ENCODE data around the gene RUNX2. TPM values are rescaled to one million over a fixed set of nuclear protein-coding genes. Genes with fewer than 3 reads are reported as not detected.

The RUNX2 gene
- total and polyA plus RNA-seq, 2 of the 8 experiments (the other 6 are each of a cell fraction or from before 2014, with no cell fraction given) = 0.26 to 1.2 TPM

- Histone ChIP-seq H2BK20ac (ENCODE audit: low read length) (no peak overlapping the region), H3K23me2 (ENCODE audit: low read depth, low read length) (no peaks in the 10 kb centered on the region), H3K14ac (ENCODE audit: insufficient read length) (no peak overlapping the region), H2AFZ (ENCODE audit: low read length) (no peak overlapping the region), H4K20me1 (replicated peaks in 1 of 2; ENCODE audit: control insufficient read depth in 1 of 2, insufficient read depth in 2 of 2, low read length in 2 of 2) (no peaks in the 10 kb centered on the region), H2BK15ac (ENCODE audit: low read length) (no peak overlapping the region), H3K79me1 (ENCODE audit: low read depth, low read length) (no peaks in the 10 kb centered on the region), H3K4me3 (ENCODE audit: extremely low read depth in 1 of 4, insufficient read depth in 2 of 4, low read depth in 3 of 4, low read length in 4 of 4) (no peak overlapping the region), H3K27ac (ENCODE audit: low read depth, low read length) (no peak overlapping the region), H3K9ac (replicated peaks in 1 of 4; ENCODE audit: extremely low read depth in 1 of 4, low read depth in 3 of 4, low read length in 3 of 4) (no peak overlapping the region), H3K4ac (replicated peaks; ENCODE audit: insufficient read length, low read depth, low read length) (no peak overlapping the region), H3K79me2 (ENCODE audit: control insufficient read depth in 1 of 2, insufficient read depth in 2 of 2, low read length in 2 of 2) (0 out of 4 replicates have a peak, but pooled peaks cover 0 to 2% of the 10 kb centered on the region in 2 experiments), H4K91ac (replicated peaks; ENCODE audit: insufficient read length, low read length) (no peak overlapping the region), H3K4me1 (replicated peaks in 1 of 4; ENCODE audit: control insufficient read depth in 3 of 4, insufficient read depth in 4 of 4, low read length in 3 of 4) (no peaks in the 10 kb centered on the region), H3K4me2 (ENCODE audit: insufficient read depth in 1 of 2, low read depth in 2 of 2, low read length in 2 of 2) (no peak overlapping the region), H4K8ac (ENCODE audit: extremely low read depth, insufficient read depth, low read length) (no peak overlapping the region), H3K9me3 (ENCODE audit: insufficient read depth in 2 of 2, low read depth in 1 of 2, low read length in 1 of 2) (peaks cover 10 to 20% of the 10 kb centered on the region in 2 experiments), H3K23ac (ENCODE audit: insufficient read length) (no peak overlapping the region), H3K36me3 (ENCODE audit: control insufficient read depth in 2 of 4, insufficient read depth in 4 of 4, low read length in 3 of 4) (peaks cover 0 to 13% (median 0%) of the 10 kb centered on the region in 4 experiments; a peak in 2 of 8 replicates), H2BK5ac (ENCODE audit: low read depth, low read length) (no peak overlapping the region), H2AK5ac (ENCODE audit: low read depth, low read length) (no peak overlapping the region), H4K5ac (ENCODE audit: insufficient read length, low read depth, low read length) (no peak overlapping the region), H3K27me3 (replicated peaks in 1 of 4; ENCODE audit: control insufficient read depth in 3 of 4, extremely low read depth in 1 of 4, insufficient read depth in 3 of 4, low read length in 3 of 4) (no peaks in the 10 kb centered on the region), H2BK120ac (replicated peaks; ENCODE audit: low read depth, low read length) (no peak overlapping the region), H3K56ac (replicated peaks; ENCODE audit: insufficient read length, low read depth, low read length) (no peak overlapping the region), H3K18ac (ENCODE audit: extremely low read depth, low read length) (no peak overlapping the region), H2BK12ac (ENCODE audit: low read depth, low read length) (no peak overlapping the region)
- ChIA-PET CTCF (ENCODE audit: partially characterized antibody) (no interaction called here), POLR2A (ENCODE audit: partially characterized antibody) (no interaction called here)
- WGBS, 2 experiments (ENCODE audit: extremely low coverage in 1 of 2, insufficient coverage in 1 of 2, insufficient read length in 1 of 2, insufficient replicate concordance in 2 of 2, low coverage in 1 of 2, low lambda C conversion rate in 2 of 2, missing lambda C conversion rate in 1 of 2) = 86% methylated on average over 3 of the region's 3 CpGs; no CpG with 5 or more reads in 1 of the 2 experiments
- DNase-seq (ENCODE audit: low read depth in 1 of 2, low spot score in 2 of 2) = no peak
- TF ChIP-seq TCF12 (IDR thresholded peaks at IDR 0.05; ENCODE audit: low read depth, low read length) = no peak
- TF ChIP-seq KDM1A (IDR thresholded peaks at IDR 0.05; ENCODE audit: borderline replicate concordance, low read length) = no peak
- no peak for TF ChIP-seq GABPA (IDR thresholded peaks at IDR 0.05; ENCODE audit: borderline replicate concordance, insufficient read depth, low read length)
- TF ChIP-seq BACH1 (IDR thresholded peaks at IDR 0.05; ENCODE audit: low read length) = no peak
- TF ChIP-seq, protein P1, sequence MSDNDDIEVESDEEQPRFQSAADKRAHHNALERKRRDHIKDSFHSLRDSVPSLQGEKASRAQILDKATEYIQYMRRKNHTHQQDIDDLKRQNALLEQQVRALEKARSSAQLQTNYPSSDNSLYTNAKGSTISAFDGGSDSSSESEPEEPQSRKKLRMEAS (IDR thresholded peaks at IDR 0.05) = no peak
- no peak for TF ChIP-seq TAF1 (IDR thresholded peaks at IDR 0.05; ENCODE audit: low read depth, low read length)
- no peak for TF ChIP-seq GTF2F1 (IDR thresholded peaks at IDR 0.05; ENCODE audit: borderline replicate concordance, low read depth, low read length)
- TF ChIP-seq TBP (IDR thresholded peaks at IDR 0.05; ENCODE audit: low read depth, low read length) = no peak
- TF ChIP-seq SP2 (IDR thresholded peaks at IDR 0.05; ENCODE audit: low read length) = no peak
- no peak for FAIRE-seq
Observed at GRCh38 chr6:45302832-45303231, 25.3 kb upstream of the RUNX2 start.

All from H1 (cell line).